ENCODE measurements around the gene DMRTA1.
"Not testable (repeated sequence)": the region's sequence is repeated elsewhere in the genome, so short reads cannot be mapped to it uniquely, and the experiment has no call there.

The DMRTA1 gene

DNA sequence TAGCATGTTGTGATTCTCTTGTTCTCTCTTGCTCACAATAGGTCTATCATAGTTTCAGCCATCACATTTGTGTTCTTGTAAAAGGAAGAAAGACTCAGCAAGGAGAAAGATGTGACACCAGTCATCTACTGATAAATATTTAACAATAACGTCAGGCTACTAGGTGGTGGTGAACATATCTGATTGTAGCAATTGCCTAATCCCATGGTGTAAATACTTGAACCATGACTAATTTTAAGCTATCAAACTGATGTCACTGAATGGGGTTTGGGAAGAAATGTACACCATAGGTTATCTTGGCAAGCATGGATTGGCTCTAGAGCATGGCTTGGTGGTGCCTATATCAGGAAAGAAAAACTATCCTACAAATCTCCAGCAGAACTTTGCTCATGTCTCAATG, 16.6 kb downstream of the DMRTA1 start:
- no peak for DNase-seq

GRCh38 chr9:22469928-22470544, 23.4 kb downstream of the DMRTA1 start:
- DNase-seq, result no peak

DNA sequence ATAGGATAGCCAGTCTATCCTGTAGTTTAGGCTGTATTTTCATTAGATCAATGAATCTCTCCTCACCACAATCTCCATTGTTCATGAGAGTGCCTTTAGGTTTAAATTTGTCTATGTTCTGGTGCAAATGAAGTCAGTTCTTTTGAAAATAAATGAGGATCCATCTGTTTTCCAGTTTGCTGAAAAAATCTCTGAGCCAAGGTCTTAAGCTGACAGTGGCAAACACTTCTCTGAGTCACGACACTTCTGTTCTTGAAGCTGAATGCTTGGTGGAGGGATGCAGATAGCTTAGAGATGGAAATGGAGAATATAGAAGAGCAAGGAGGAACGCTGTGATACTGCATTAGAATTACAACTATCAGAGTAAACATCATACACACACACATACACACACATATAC, 34.9 kb downstream of the DMRTA1 start:
- DNase-seq, result no peak

DNA sequence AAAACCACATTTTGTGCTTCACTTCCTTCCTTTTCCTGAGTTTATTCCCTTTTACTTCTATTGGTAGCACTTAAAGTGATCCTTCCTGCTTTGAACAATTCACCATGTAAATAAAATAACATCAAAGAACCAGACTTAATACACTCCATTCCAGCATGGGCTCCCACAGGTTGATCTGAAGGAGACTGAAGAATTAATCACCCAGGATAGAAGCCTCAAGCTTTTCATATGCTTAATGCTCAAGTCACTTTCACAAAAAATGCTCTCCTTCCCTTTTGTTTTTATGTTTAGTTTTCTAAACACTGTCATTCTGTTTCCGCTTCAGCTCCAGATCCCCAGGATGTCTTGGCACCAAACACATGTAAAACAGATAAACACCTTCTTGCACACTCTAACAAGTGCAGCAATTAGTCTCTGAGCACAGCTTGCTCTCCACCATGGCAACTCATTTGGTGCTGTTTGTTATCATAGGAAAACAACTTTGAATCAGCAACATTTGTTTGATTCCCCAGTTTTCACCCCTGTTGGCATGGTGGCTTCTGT, 37.0 kb downstream of the DMRTA1 start:
- DNase-seq, result no peak

DNA sequence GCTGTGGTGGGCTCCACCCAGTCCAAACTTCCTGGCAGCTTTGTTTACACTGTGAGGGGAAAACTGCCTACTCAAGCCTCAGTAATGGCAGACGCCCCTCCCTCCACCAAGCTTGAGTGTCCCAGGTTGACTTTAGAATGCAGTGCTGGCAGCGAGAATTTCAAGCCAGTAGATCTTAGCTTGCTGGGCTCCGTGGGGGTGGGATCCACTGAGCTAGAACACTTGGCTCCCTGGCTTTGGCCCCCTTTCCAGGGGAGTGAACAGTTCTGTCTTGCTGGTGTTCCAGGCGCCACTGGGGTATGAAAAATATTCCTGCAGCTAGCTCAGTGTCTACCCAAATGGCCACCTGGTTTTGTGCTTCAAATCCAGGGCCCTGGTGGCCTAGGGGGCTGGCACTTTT, 49.6 kb downstream of the DMRTA1 start:
- not testable (repeated sequence) for DNase-seq

Measured in stimulated activated CD4-positive, alpha-beta T cell treated with anti-CD3 and anti-CD28 coated beads, Interleukin-12 subunit alpha, Interleukin-12 subunit beta, amount 100 ng/mL, for 4 hours (primary cell).